GM18507 (cell line): ENCODE measurements around the gene BPIFA1.
A peak's percentile ranks its signal among the peaks of the same experiment; 100 is the strongest.

ENCODE experiments used
- DNase-seq: peaks from one replicate; pipeline ENCODE4 v3.0.0; 2011; ENCODE audit warnings: low read depth; ENCODE audit not compliant: insufficient read length; ENCODE audit errors: extremely low spot score
- FAIRE-seq: peaks from 2 replicates; lab custom pipeline; 2011; peaks lifted over from hg19 to GRCh38; lab: Jason Lieb, UNC

BPIFA1 gene

GRCh38 chr20:33275871-33276270 lies 40.1 kb downstream of the BPIFA1 start:
- DNase-seq, result no peak

GRCh38 chr20:33276303-33277113 lies 40.7 kb downstream of the BPIFA1 start:
- FAIRE-seq (no peak), DNase-seq (no peak)

More at GRCh38 chr20:33275871-33276270, 40.1 kb downstream of the BPIFA1 start:
- no peak for FAIRE-seq

- no peak for FAIRE-seq
- no peak for DNase-seq
Measured at GRCh38 chr20:33277471-33278441, 42.0 kb downstream of the BPIFA1 start.

GRCh38 chr20:33278700-33279099 lies 42.9 kb downstream of the BPIFA1 start:
- no peak for DNase-seq
- no peak for FAIRE-seq

GRCh38 chr20:33279261-33279910 lies 43.6 kb downstream of the BPIFA1 start:
- no peak for FAIRE-seq
- DNase-seq, result no peak

- no peak for FAIRE-seq
Measured at GRCh38 chr20:33280000-33280680, 44.3 kb downstream of the BPIFA1 start.

GRCh38 chr20:33280775-33281174 lies 45.0 kb downstream of the BPIFA1 start:
- FAIRE-seq, result no peak
- no peak for DNase-seq

More at GRCh38 chr20:33280000-33280680, 44.3 kb downstream of the BPIFA1 start:
- no peak for DNase-seq

- no peak for FAIRE-seq
- DNase-seq, result no peak
Measured at GRCh38 chr20:33281550-33282146, 45.9 kb downstream of the BPIFA1 start.

GRCh38 chr20:33282196-33282934 lies 46.6 kb downstream of the BPIFA1 start:
- no peak for DNase-seq
- no peak for FAIRE-seq

GRCh38 chr20:33282991-33283555 lies 47.3 kb downstream of the BPIFA1 start, which contains the start of gene BPIFB1:
Gene BPIFB1 (plus strand): TSS chr20:33283214. CDS start chr20:33286074, 2,860 bp downstream.
- FAIRE-seq (no peak), DNase-seq (no peak)

- FAIRE-seq, result no peak
Measured at GRCh38 chr20:33284284-33284683, 48.5 kb downstream of the BPIFA1 start.

GRCh38 chr20:33284937-33285336 lies 49.1 kb downstream of the BPIFA1 start:
- DNase-seq (no peak), FAIRE-seq (no peak)

More at GRCh38 chr20:33284284-33284683, 48.5 kb downstream of the BPIFA1 start:
- DNase-seq, result no peak

- FAIRE-seq (no peak), DNase-seq (no peak)
Measured at GRCh38 chr20:33285861-33286495, 50.2 kb downstream of the BPIFA1 start.

- DNase-seq (no peak), FAIRE-seq (no peak)
Measured at GRCh38 chr20:33287884-33288283, 52.1 kb downstream of the BPIFA1 start.

GRCh38 chr20:33290852-33291251 lies 55.1 kb downstream of the BPIFA1 start:
- DNase-seq (no peak), FAIRE-seq (no peak)

- no peak for FAIRE-seq
Measured at GRCh38 chr20:33291416-33291815, 55.6 kb downstream of the BPIFA1 start.

GRCh38 chr20:33291830-33292355 lies 56.1 kb downstream of the BPIFA1 start:
- peak; percentile 39 for DNase-seq
- peak; percentile 78 for FAIRE-seq

More at GRCh38 chr20:33291416-33291815, 55.6 kb downstream of the BPIFA1 start:
- DNase-seq, result no peak
